GM19099 (cell line): ENCODE data around the gene CFAP99.

Source experiments
- POLR2A ChIP-seq: IDR thresholded peaks from 3 replicates; pipeline ENCODE4 v1.6.1; 2011; ENCODE audit warnings: low read depth; ENCODE audit not compliant: insufficient read length; ENCODE audit errors: extremely low read depth

Gene CFAP99

GRCh38 chr4:2401610-2401983 is 17.2 kb upstream of the CFAP99 start:
- TF ChIP-seq POLR2A: no peak

- no peak for TF ChIP-seq POLR2A
These were observed 16.5 kb upstream of the CFAP99 start for GRCh38 chr4:2402048-2402842.

GRCh38 chr4:2402941-2403340 is 15.8 kb upstream of the CFAP99 start:
- no peak for TF ChIP-seq POLR2A

- TF ChIP-seq POLR2A: no peak
These were observed 12.3 kb upstream of the CFAP99 start for GRCh38 chr4:2406406-2406805.

GRCh38 chr4:2406920-2407319 is 11.8 kb upstream of the CFAP99 start:
- no peak for TF ChIP-seq POLR2A

GRCh38 chr4:2407991-2408342 is 10.8 kb upstream of the CFAP99 start:
- no peak for TF ChIP-seq POLR2A

- TF ChIP-seq POLR2A: no peak
These were observed 10.3 kb upstream of the CFAP99 start for GRCh38 chr4:2408401-2408958.

GRCh38 chr4:2408976-2409375 is 9.8 kb upstream of the CFAP99 start:
- no peak for TF ChIP-seq POLR2A

GRCh38 chr4:2409381-2409783 is 9.4 kb upstream of the CFAP99 start:
- TF ChIP-seq POLR2A: no peak

GRCh38 chr4:2411786-2412510 is 6.8 kb upstream of the CFAP99 start:
- no peak for TF ChIP-seq POLR2A

- TF ChIP-seq POLR2A: no peak
These were observed 6.2 kb upstream of the CFAP99 start for GRCh38 chr4:2412534-2412884.

GRCh38 chr4:2412885-2413716 is 5.7 kb upstream of the CFAP99 start:
- TF ChIP-seq POLR2A: peak; percentile 40

- no peak for TF ChIP-seq POLR2A
These were observed 4.7 kb upstream of the CFAP99 start for GRCh38 chr4:2413821-2414610.

GRCh38 chr4:2415213-2415612 is 3.5 kb upstream of the CFAP99 start:
- TF ChIP-seq POLR2A: no peak

- TF ChIP-seq POLR2A: no peak
These were observed 2.7 kb upstream of the CFAP99 start for GRCh38 chr4:2415881-2416563.
